NOMO-1 treated with DMSO at 0.1 percent for 48 hours (cell line): ENCODE data around the gene EVPL.
"Not testable (repeated sequence)": the region's sequence is repeated elsewhere in the genome, so short reads cannot be mapped to it uniquely, and the experiment has no call there.

Experiments used
- DNase-seq: peaks from one replicate; lab custom pipeline; 2025; ENCODE audit not compliant: unreplicated experiment; lab: John Stamatoyannopoulos, UW

The EVPL gene

GRCh38 chr17:75969044-75969443 is 58.1 kb downstream of the EVPL start:
- DNase-seq: not testable (repeated sequence)

GRCh38 chr17:75965468-75965867 is 61.6 kb downstream of the EVPL start:
- DNase-seq: no peak

- no peak for DNase-seq
Observed at GRCh38 chr17:75959839-75960511, 67.1 kb downstream of the EVPL start.

GRCh38 chr17:75959051-75959838 is 67.9 kb downstream of the EVPL start:
- no peak for DNase-seq
